ENCODE measurements around the gene ABCC9. TPM values are rescaled to one million over a fixed set of nuclear protein-coding genes. Genes with fewer than 3 reads are reported as not detected.
"Not testable (repeated sequence)": the region's sequence is repeated elsewhere in the genome, so short reads cannot be mapped to it uniquely, and the experiment has no call there.

The ABCC9 gene
- total RNA-seq, 1 donor from 2014 or later: 65.9 TPM

- DNase-seq (ENCODE audit: low spot score) (no peak), ATAC-seq (no peak)
Measured at GRCh38 chr12:21938879-21939278, 2.3 kb downstream of the ABCC9 start.

GRCh38 chr12:21934173-21934572 lies 7.1 kb downstream of the ABCC9 start:
- ATAC-seq (no peak), DNase-seq (ENCODE audit: low spot score) (no peak)

- DNase-seq (ENCODE audit: low spot score) (no peak), ATAC-seq (peak; percentile 73)
Measured at GRCh38 chr12:21933656-21934055, 7.6 kb downstream of the ABCC9 start.

- DNase-seq (ENCODE audit: low spot score); ATAC-seq: not testable (repeated sequence)
Measured at GRCh38 chr12:21929972-21930371, 11.3 kb downstream of the ABCC9 start.

- ATAC-seq: no peak
- DNase-seq (ENCODE audit: low spot score): no peak
Measured at GRCh38 chr12:21925296-21925913, 15.8 kb downstream of the ABCC9 start.

- DNase-seq (ENCODE audit: low spot score) (no peak), ATAC-seq (peak; percentile 46)
Measured at GRCh38 chr12:21921436-21921835, 19.8 kb downstream of the ABCC9 start.

GRCh38 chr12:21918456-21918855 lies 22.8 kb downstream of the ABCC9 start:
- no peak for DNase-seq (ENCODE audit: low spot score)
- ATAC-seq: peak; percentile 61

GRCh38 chr12:21913823-21914222 lies 27.4 kb downstream of the ABCC9 start:
- DNase-seq (ENCODE audit: low spot score) (no peak), ATAC-seq (no peak)

- no peak for ATAC-seq
- no peak for DNase-seq (ENCODE audit: low spot score)
Measured at GRCh38 chr12:21912318-21912717, 28.9 kb downstream of the ABCC9 start.

- no peak for ATAC-seq
- DNase-seq (ENCODE audit: low spot score): no peak
Measured at GRCh38 chr12:21911832-21912231, 29.4 kb downstream of the ABCC9 start.

- DNase-seq (ENCODE audit: low spot score): no peak
- ATAC-seq: no peak
Measured at GRCh38 chr12:21910657-21911056, 30.6 kb downstream of the ABCC9 start.

GRCh38 chr12:21907948-21908837 lies 33.0 kb downstream of the ABCC9 start:
- no peak for DNase-seq (ENCODE audit: low spot score)

GRCh38 chr12:21906919-21907493 lies 34.2 kb downstream of the ABCC9 start:
- no peak for DNase-seq (ENCODE audit: low spot score)
- no peak for ATAC-seq

More at GRCh38 chr12:21907948-21908837, 33.0 kb downstream of the ABCC9 start:
- no peak for ATAC-seq

- not testable (repeated sequence) for ATAC-seq; DNase-seq (ENCODE audit: low spot score)
Measured at GRCh38 chr12:21899532-21899931, 41.7 kb downstream of the ABCC9 start.

- DNase-seq (ENCODE audit: low spot score) (no peak), ATAC-seq (no peak)
Measured at GRCh38 chr12:21895651-21896050, 45.6 kb downstream of the ABCC9 start.

GRCh38 chr12:21894792-21895595 lies 46.2 kb downstream of the ABCC9 start:
- peak; percentile 79 for DNase-seq (ENCODE audit: low spot score)

GRCh38 chr12:21893924-21894323 lies 47.3 kb downstream of the ABCC9 start:
- ATAC-seq (peak; percentile 63), DNase-seq (ENCODE audit: low spot score) (peak; percentile 55)

More at GRCh38 chr12:21894792-21895595, 46.2 kb downstream of the ABCC9 start:
- peak; percentile 72 for ATAC-seq

- no peak for DNase-seq (ENCODE audit: low spot score)
- ATAC-seq: peak; percentile 42
Measured at GRCh38 chr12:21892341-21892740, 48.9 kb downstream of the ABCC9 start.

- ATAC-seq: peak; percentile 76
- peak; percentile 88 for DNase-seq (ENCODE audit: low spot score)
Measured at GRCh38 chr12:21891751-21892217, 49.4 kb downstream of the ABCC9 start.

GRCh38 chr12:21888276-21888863 lies 52.9 kb downstream of the ABCC9 start:
- DNase-seq (ENCODE audit: low spot score) (no peak), ATAC-seq (no peak)

Measured in left lobe of liver (tissue), 2 donors.